ENCODE data around the gene PCID2.

PCID2 gene

DNA sequence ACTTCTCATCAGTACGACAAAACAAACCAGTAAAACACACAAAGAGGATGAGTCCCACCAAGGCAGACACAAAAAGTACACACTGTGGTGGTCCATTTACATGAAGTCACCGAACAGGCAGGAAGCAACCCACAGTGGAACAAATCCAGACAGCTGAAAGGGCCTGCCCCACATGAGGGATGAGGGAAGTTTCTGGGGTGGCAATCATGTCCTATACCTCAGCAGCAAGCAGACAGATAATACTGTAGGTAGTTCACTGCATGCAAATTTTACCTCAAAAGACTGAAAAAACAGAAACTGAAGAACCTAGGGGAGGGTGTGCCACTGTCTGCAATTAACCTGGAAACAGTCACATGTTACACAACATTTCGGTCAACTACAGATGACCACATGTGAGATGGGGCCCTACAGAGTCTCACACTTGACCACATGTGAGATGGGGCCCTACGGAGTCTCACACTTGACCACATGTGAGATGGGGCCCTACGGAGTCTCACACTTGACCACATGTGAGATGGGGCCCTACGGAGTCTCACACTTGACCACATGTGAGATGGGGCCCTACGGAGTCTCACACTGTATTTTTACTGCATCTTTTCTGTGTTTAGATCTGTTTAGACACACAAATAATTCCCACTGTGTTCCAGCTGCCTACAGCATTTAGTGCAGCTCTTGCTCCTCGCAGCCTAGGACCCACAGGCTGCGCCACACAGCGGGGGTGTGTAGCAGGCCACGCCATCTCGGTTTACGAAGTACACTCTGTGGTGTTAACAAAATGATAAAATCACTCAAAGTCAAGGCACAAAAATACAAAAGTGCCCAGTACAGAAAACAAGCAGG is 22.2 kb downstream of the PCID2 start:
- no peak for DNase-seq

DNA sequence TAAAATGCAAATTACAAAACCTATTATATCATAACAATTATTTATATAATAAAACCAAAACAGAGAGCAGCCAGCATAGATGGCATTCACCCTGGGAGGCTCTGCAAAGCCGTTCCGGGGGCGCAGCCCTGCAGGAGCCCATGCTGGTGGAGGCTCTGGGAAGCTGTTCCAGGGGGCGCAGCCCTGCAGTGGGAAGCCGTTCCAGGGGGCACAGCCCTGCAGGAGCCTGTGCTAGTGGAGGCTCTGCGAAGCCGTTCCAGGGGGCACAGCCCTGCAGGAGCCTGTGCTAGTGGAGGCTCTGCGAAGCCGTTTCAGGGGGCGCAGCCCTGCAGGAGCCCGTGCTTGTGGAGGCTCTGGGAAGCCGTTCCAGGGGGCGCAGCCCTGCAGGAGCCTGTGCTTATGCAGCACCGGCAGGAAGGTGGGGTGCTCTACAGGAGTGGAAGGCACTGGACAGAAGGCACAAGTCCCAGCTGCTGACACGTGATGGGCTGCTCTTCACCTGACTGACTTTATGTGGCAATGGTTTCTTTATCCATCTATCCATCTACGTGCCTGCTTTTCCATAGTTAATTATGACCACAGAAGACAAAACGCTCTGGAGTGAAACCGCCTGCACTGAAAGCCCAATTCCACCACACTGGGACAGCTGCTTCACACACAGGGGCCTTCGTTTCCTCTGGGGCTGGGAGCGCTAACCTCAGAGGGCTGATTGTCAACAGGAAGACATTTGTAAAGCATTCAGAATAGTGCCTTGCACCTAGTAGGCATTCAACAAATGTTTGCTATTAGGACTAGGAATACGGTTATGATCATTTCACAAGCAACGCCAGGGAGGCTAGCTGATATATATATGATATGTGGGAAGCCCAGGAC is 23.7 kb downstream of the PCID2 start:
- no peak for DNase-seq

DNA sequence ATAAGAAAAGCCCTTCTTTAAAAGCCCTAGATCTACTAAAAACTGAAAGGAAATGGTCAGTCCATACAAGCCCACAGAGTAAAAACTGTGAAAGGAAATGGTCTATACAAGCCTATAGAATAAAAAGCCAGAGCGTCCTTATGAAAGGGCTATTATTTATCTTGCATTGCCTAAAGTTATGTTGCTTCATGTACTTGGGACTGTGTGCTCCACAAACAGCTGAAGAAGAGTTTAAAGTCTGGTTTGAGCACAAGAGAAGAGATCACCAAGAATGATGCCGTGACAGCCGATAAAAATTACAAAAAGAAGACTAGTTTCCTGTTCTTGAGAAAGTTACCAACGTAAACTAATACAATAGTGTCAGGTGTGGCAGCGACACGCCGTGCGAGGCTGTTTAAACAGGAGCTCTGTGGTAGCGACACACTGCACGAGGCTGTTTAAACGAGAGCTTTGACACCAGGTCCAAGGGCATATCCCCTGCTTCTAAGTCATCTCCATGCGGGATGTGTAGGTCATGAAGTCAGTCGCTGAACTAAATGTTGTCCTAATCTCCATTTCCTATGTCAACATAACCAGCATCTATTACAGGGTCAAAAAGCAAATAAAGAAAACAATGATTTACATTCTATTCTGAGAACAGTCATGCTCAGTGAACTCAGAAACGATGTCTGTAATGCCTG is 24.9 kb downstream of the PCID2 start:
- DNase-seq, result no peak

DNA sequence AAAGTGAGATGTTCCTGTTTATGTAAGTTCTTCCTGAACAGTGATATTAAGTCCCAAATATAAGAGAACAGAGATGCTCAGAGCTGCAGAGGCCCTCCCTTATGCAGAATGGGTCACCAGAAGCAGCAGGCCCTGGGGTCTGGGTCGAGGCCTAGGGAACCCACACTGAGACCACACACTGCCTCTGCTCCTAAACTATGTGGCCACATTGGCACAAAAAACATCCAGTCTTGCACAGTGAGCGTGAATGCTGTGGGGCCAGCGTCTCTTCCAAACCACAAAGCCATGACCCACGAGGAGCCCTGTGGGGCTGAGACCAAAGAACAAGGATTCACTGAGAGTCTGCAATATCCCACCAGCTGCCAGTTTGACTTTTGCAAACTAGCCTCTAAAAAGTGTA is 26.4 kb downstream of the PCID2 start:
- no peak for DNase-seq

DNA sequence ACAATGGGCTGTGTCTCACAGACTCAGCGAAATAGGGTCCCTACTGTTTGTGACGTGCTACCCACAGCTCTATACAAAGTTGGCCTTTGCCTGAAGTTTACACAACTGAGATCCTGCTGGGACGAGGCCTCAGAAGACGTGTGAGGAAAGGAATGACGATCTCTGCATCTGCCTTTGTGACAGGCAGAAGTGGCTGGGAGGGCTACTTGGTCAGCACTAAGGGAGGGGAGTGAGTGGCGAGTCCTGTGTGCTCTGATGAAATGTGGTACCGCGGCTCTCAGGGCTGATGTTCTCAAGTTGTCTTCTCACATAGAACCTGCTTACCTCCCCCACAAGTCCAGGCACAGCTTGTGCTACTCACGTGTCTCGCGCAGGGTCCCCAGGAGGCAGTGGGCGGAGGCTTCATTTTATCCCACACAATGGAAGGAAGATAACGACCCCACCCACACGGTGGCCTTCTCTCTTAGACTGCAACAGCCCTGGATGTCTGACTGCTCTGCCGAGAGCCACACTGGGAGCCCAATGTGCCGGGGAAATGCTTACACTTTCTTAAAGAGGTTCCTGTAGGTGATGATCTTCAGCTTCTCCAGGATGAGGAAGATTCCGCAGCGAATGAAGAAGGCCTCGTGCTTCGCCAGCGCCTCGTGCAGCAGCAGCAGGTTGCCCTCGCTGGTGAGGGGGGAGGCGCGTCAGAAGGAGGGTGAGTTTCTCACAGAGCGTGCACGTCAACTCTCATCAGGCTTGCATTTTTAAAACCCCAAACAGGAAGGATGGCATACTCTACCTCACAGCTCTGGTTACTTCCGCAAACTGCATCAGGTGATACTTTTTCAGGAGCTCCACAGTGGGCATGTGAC is 28.9 kb downstream of the PCID2 start:
- no peak for DNase-seq

DNA sequence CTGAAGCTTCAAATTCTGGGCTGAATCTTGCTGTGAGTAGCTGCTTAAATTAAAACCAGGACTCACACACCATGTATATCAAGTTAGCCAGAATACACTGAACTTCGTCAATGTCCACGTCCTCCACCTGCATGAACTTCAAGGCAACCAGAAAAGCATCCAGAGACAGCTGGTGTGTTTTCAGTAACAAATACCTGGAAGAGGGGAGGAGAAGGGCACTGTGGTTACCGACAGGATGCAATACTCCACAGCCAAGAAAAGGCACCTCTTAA is 29.6 kb downstream of the PCID2 start:
- no peak for DNase-seq

DNA sequence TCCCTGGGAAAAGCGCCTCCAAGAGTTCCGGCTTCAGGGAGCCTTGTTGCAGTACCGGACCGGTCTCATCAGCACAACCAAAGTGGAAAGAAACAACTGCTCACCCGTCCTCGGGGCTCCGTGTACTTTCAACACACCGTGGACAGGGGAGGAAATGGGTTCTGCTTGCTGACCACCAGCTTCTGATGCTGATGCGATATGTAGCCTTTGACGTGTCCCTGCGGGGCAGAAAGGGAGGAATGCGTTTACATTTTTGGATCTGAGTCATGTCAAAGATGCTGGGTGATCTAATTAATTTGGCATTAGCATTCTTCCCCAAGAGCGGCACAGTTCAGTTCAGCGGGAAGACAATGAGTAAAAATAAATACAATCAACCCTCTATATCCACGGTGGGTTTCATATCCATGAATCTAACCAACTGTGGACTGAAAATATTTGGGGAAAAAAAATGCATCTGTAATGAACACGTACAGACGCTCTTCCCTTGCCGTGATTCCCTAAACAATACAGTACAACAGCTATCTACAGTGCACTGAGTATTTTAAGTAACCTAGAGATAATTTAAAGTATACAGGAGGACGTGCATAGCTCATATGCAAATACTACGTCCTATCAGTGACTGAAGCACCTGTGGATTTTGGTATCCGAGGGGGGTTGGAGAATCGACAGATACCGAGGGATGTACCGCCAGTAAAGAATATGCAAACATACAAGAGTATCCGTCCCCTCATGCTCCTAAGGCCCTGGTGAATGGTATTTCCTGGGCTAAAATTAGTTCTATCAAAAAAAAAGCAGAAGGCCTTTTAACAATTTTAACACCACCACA is 30.2 kb downstream of the PCID2 start:
- no peak for DNase-seq

DNA sequence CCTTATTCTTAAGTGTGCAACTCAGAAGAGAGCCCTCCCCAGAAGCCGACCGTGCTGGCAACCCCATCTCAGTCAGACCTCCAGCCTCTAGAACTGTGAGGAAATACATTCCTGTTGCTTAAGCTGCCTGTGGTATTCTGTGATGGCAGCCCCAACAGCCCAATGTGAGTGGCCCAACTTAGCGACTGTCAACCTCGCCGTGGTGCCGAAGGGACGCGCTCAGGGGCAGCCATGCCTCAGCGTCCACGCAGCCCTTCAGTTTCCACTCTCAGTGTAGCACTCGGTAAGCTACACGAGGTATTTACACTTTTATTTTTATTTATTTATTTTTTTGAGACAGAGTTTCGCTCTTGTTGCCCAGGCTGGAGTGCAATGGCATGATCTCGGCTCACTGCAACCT is 31.6 kb downstream of the PCID2 start:
- DNase-seq, result no peak

DNA sequence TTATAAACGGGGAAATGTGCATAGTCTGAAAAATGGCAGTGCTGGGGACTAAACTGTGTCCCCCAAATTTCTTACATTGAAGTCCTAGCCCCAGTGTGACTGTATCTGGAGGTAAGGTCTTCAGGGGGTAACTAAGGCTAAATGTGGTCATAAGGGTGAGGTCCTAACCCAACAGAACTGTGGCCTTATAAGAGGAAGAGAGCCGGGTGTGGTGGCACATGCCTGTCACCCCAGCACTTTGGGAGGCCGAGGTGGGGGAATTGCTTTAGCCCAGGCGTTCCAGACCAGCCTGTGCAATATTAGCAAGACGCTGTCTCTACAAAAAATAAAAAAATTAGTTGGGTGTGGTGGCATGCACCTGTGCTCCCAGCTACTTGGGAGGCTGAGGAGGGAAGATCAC is 32.2 kb downstream of the PCID2 start:
- DNase-seq, result no peak

DNA sequence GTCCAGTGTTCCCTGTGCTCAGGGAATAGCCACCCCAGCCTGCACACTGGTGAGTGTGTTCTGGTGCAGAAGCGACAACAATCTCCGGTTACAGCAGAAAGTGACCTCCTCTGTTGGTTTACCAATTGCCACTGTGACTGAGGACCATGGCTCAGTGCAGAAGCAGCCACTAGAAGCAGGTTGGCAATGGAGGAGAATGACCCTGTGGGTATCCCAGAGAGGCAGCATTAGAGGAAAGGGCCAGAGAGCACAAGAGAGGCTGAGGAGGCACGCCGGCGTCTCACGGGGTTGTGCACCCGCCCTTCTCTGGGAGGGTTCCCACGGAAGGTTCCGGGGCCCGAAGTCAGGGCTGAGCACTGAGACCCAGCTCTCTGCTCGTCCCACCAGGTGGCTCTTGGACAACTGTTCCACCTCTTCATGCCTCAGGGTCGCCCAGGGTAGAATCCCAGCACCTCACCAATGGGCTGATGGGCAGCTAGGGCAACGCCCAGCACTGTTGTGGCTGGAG is 36.0 kb downstream of the PCID2 start:
- no peak for DNase-seq

DNA sequence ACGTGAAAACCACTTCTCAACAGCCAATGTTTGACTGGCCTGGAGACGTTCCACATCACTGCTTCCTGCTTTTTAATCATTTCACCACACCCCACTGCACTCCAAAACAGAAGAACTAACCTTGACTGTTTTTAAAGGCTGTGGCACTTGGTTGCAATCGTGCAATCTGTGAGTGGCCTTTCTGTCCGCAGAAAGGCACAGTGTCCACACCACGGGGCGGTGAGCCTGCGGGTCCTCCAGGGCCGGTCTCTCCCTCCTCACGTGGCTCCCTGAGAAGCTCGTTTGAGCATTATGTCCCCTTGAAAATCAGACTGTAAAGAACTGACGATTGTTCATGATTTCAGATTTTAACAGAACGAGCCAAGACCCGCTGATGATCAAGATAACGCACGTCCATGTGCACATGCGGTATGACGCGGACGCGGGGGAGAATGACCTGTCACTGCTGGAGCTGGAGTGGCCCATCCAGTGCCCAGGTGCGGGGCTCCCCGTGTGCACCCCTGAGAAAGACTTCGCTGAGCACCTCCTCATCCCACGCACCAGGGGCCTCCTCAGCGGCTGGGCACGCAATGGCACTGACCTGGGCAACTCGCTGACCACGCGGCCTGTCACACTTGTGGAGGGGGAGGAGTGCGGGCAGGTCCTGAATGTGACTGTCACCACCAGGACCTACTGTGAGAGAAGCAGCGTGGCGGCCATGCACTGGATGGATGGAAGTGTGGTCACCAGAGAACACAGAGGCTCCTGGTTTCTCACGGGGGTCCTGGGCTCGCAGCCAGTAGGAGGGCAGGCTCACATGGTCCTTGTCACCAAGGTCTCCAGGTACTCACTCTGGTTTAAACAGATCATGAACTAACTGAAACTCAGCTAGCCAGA is 37.0 kb downstream of the PCID2 start:
- DNase-seq, result no peak

DNA sequence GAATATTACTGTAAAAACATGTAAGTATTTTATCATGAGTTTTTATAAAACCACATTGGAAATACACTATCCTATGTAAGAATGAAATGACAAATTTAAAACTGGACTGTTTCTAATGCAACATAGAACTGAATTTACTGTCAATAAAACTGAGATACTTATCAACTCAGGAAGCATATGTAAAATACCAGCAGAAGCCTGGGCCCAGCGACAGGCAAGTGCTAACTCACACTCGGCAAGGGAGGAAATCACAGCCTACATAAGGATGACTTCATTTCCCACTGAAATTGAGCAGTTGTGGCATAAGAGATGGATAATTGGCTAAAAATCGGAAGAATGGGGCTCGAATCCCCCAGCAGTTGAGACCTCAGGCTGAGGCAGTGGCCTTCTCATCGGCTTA is 38.0 kb downstream of the PCID2 start:
- DNase-seq, result no peak

DNA sequence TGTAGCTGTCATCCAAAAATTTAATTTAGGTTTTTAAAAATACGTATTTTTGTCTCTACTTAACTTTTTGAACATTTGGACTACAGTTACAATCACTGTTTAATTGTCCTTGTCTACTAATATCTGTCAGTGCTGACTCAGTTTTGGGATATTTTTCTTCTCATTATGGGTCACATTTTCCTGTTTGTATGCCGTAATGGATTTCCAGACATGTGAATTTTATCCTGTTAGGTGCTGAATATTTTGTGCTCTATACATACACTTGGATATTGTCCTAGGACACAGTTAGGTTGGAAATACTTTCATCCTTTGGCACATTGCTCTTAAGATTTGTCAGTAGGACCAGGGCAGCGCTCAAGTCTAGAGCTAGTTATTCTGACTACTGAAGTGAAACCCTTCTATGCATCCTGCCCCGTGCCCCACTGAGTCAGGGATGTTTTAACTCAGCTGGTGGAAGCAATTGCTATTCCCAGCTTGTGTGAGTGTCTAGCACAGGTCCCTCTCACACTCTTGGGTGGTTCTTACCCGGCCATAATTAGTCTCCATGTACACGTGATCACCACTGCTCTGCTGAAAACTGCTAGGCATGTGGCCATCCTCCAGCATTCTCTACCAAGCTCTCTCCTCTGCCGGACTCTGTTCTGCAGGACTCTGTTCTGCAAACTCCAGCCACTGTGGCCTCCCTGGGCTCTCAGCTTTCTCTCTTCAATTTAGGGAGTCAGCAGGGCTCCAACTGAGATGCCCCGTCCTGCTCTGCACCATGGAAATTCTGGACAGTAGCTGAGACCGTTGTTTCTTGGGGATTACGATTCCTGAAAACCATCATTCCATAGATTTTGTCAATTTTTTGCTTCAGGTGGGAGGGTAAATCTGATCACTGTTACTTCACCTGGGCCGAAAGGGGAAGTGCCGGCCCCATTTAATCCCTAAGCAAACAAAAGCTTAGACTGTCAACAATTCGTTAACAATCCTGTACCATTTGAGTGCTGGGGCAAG is 38.9 kb downstream of the PCID2 start:
- DNase-seq, result no peak

DNA sequence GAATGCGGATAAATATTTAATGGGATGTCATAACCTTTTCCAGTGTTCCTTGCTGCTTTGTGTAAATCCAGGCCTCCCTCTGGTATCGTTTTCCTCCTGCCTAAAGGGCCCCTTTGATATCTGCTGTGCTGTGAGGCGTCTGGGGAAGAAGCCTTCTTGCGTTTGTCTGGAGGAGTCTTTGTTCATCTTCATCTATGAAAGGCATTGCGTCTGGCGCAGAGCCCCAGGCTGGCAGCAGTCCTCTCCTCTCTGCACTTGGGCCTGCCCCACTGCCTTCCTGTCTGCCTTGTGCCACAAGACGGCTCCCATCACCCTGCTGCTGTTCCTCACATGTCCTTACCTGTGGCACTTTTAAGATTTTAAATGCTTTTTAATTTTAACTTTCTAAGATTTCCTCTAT is 40.3 kb downstream of the PCID2 start:
- DNase-seq, result no peak

DNA sequence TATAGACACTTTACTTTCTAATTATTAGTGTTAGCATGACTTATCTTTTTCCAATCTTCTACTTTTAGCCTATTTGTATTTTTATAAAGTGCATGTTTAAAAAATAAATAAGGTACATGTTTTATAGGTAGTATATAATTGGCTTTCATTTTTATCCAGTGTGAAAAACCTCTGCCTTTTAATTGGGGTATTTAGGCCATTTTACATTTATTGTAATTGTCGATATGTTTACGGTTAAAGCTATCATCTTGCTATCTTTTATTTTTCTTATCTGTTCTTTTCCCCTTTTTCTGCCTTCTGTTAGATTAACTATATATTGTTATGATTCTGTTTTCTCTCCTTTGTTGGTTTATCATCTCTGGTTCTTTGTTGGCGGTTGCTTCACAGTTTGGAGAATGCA is 40.9 kb downstream of the PCID2 start:
- DNase-seq, result no peak

DNA sequence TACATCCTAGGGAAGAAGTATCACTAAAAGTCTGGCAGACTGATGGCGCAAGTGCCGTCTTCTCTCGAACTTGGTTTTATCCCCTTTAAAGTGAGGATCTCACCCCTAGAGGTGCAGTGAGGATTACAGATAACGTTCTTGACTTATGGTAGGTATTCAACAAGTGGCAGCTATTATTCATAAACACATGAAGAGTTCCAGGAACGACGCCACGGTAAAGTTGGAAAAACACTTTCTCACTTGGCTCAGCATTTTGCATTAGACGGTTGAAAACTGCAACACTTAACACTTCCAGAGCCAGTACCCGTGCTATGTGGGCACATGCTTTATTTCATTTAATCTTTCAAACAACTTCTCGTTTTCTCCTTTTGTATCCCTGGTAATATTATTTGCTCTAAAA is 41.3 kb downstream of the PCID2 start:
- no peak for DNase-seq

DNA sequence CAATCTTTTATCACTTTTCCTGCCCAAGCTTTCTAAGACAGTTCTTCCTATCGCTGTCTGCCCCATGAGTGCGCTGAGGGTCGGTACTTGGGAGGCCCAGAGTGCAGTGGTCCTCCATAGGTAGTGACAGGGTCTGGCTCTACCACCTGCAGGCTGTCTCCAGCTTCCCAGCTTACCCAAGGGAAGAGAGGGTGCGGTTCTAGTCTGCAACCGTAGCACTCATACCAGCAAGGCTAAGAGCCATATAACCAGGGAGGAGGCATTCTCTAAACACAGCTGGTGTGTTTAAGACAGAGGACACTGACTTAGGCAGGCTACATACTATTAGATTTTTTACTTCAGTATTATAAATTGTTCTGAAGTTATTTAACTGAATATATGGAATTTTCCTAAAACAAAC is 41.8 kb downstream of the PCID2 start:
- DNase-seq, result no peak

DNA sequence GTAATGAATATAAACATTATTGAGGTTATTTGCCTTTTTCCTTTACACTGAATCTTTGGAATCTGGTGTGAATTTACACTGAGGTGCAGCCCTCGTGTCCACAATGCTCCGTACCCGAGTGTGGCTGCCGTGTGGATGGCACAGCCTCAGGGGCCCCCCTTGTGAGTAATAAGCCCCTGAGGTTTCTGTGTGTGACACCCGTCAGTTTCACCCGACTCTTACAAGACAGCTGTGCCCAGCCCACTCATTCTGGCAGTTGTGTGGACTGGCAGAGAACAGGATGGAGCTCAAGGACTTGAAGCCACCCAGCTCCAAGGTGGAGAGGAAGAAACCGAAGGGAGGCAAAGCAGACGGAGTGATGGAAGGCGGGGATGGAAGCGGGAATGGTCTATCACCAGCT is 42.2 kb downstream of the PCID2 start:
- DNase-seq, result no peak

DNA sequence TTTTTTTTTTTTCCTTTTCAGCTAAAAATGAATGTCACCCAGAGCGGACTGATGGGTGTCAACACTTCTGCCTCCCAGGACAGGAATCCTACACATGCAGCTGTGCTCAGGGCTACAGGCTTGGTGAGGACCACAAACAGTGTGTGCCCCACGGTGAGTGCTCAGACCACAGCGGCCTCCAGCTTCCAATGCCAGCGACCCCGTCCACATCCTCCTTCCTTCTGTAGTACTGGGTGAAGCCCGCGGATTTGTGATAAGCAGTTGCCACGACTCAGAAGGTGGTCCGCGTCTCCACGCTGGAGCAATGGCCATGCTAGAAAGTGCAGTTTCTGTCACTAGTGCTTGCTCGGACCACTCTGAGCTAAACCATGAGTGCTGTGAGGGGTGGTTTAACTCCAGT is 44.0 kb downstream of the PCID2 start:
- no peak for DNase-seq

All from left hindlimb (tissue), 1 donor.